Stimulated activated CD4-positive, alpha-beta T cell treated with anti-CD3 and anti-CD28 coated beads, Interleukin-4, amount 100 ng/mL, for 24 hours (primary cell): ENCODE data around the gene LASP1NB.
A peak's percentile ranks its signal among the peaks of the same experiment; 100 is the strongest.
"Not testable (repeated sequence)": the region's sequence is repeated elsewhere in the genome, so short reads cannot be mapped to it uniquely, and the experiment has no call there.

ENCODE experiments used
- DNase-seq: peaks from one replicate; pipeline ENCODE4 v3.0.0-alpha.2; 2020

Gene LASP1NB

DNA sequence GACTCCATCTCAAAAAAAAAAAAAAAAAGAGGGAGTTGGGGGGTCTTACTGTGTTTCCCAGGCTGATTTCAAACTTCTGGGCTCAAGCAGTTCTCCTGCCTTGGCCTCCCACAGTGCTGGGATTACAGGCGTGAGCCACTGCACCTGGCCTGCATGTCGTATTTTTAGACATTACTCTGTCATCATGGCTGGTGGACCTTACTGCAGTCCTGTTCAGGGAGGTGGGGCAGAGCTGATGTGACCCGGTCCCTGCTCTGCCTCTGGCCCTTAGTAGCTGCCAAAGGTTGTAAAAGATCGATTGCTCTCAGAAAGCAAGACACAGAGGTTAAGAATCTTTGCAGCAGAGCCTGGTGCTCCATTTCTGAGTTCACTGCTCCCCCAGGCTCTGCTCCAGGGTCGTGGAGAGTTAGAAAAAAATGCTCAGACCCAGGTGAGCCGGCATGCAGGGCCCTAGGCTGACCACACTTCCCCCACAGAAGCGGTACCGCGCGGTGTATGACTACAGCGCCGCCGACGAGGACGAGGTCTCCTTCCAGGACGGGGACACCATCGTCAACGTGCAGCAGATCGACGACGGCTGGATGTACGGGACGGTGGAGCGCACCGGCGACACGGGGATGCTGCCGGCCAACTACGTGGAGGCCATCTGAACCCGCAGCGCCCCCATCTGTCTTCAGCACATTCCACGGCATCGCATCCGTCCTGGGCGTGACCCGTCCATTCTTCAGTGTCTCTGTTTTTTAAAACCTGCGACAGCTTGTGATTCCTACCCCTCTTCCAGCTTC is 7.1 kb upstream of the LASP1NB start:
- no peak for DNase-seq

DNA sequence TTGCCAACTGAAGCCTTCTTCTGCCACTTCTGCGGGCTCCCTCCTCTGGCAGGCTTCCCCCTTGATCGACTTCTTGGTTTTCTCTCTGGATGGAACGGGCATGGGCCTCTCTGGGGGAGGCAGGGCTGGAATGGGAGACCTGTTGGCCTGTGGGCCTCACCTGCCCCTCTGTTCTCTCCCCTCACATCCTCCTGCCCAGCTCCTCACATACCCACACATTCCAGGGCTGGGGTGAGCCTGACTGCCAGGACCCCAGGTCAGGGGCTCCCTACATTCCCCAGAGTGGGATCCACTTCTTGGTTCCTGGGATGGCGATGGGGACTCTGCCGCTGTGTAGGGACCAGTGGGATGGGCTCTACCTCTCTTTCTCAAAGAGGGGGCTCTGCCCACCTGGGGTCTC is 6.5 kb upstream of the LASP1NB start:
- DNase-seq, result no peak

DNA sequence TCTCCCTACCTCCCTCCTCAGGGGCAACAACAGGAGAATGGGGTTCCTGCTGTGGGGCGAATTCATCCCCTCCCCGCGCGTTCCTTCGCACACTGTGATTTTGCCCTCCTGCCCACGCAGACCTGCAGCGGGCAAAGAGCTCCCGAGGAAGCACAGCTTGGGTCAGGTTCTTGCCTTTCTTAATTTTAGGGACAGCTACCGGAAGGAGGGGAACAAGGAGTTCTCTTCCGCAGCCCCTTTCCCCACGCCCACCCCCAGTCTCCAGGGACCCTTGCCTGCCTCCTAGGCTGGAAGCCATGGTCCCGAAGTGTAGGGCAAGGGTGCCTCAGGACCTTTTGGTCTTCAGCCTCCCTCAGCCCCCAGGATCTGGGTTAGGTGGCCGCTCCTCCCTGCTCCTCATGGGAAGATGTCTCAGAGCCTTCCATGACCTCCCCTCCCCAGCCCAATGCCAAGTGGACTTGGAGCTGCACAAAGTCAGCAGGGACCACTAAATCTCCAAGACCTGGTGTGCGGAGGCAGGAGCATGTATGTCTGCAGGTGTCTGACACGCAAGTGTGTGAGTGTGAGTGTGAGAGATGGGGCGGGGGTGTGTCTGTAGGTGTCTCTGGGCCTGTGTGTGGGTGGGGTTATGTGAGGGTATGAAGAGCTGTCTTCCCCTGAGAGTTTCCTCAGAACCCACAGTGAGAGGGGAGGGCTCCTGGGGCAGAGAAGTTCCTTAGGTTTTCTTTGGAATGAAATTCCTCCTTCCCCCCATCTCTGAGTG is 5.9 kb upstream of the LASP1NB start:
- no peak for DNase-seq

DNA sequence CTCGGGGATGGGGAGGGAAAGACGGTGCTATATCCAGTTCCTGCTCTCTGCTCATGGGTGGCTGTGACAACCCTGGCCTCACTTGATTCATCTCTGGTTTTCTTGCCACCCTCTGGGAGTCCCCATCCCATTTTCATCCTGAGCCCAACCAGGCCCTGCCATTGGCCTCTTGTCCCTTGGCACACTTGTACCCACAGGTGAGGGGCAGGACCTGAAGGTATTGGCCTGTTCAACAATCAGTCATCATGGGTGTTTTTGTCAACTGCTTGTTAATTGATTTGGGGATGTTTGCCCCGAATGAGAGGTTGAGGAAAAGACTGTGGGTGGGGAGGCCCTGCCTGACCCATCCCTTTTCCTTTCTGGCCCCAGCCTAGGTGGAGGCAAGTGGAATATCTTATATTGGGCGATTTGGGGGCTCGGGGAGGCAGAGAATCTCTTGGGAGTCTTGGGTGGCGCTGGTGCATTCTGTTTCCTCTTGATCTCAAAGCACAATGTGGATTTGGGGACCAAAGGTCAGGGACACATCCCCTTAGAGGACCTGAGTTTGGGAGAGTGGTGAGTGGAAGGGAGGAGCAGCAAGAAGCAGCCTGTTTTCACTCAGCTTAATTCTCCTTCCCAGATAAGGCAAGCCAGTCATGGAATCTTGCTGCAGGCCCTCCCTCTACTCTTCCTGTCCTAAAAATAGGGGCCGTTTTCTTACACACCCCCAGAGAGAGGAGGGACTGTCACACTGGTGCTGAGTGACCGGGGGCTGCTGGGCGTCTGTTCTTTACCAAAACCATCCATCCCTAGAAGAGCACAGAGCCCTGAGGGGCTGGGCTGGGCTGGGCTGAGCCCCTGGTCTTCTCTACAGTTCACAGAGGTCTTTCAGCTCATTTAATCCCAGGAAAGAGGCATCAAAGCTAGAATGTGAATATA is 4.8 kb upstream of the LASP1NB start:
- no peak for DNase-seq

DNA sequence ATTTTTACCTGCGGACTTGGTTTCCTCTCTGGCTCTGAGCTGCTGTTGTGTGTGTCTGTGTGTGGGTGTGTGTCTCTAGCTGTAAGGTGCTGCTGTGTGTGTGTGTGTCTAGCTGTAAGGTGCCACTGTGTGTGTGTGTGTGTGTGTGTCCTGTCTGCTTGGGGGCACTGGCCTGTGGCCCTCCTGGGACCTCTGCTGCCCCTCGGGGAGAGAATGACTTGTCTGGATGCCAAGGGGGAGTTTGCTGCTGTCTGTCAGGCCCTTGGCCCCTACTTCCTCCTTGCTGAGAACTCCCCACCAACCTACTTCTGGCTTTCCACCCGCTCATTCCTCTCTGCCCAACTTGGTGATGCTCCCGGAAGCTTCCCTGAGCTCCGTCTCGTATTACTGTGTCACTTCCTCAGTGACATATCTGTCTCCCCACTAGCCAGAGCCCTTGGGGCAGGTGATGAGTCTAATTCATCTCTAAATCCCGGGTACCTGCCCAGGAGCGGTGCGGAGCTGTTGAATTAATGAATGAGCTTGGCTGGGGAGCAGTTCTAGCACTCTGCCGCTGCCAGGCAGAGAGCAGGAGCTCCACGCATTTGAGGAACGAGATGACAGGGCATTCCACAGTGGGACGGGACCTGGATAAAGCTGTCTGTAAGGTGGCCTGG is 3.5 kb upstream of the LASP1NB start:
- no peak for DNase-seq

DNA sequence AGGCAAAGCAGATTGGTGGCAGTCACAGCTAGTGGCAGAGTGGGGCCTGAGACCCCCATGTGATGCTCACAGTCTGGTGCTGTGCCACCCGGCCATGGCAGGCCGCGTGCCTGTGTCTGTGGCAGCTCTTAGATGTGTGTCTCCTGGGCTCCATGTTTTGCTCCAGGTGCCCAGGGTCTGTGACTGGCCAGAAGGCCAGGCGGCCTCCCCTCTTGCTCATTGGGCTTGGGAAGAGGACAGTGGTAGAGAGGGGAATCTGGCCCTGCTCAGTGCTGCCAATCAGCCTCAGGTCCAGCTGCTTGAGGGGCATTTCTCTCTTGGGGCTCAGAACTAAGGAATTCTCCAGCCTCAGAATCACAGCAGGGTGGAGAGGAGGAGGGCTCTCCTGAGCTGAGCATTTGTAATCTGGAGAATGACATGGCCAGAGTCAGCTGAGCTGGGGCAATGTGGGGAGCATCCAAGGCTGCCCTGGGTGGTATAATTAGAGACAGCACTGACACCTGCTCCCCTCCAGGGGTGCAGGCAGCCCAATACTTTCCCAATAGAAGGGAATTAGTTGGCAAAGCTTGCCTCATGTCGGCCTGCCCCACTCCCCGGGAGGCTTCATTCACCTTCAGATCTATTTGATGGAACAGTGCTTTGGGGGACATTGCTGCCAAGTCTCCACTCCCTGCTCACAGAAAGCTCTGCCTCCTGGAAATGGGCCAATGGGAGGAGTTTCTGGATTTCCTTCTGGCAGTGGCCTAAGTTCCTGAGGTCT is 2.7 kb upstream of the LASP1NB start:
- DNase-seq, result peak; percentile 3

DNA sequence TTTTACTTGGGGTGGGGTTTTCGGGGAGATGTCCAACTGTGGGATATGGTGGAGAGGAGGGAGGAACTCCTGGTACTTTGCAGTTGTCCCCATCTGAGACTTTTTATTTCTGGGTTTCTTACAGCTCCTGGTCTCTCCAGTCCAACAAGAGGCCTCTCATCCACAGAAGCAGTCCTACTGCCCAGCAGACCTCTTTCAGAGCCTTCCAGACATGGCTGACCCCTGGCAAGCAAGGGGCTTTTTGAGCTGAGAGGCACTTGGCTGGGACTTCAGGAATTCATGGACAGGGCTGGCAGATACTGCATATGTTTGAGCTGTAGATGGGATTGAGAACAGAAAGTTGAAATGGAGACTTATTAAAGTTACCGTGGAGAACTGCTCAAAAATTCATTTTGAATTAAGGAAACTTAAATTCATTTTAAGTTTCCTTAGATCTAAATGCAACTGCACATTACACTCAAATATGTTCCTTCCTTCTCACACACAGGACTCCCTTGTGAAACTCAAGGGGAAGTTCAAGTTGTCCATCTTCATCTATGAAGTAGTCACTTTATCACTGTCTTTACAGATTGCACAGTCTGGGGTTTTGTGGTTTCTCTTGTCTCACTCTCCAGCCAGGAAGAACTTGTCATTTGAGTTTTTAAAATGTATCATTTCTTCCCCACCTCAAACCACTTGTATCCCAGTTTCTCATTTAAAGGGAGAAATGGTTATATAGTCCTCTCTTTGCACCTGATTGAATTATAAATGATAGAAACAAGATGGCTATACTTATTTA is 1.1 kb downstream of the LASP1NB start:
- no peak for DNase-seq

DNA sequence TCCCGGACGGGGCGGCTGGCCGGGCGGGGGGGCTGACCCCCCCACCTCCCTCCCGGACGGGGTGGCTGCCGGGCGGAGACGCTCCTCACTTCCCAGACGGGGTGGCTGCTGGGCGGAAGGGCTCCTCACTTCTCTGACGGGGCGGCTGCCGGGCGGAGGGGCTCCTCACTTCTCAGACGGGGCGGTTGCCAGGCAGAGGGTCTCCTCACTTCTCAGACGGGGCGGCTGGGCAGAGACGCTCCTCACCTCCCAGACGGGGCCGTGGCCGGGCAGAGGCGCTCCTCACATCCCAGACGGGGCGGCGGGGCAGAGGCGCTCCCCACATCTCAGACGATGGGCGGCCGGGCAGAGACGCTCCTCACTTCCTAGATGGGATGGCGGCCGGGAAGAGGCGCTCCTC is 5.4 kb downstream of the LASP1NB start:
- not testable (repeated sequence) for DNase-seq

DNA sequence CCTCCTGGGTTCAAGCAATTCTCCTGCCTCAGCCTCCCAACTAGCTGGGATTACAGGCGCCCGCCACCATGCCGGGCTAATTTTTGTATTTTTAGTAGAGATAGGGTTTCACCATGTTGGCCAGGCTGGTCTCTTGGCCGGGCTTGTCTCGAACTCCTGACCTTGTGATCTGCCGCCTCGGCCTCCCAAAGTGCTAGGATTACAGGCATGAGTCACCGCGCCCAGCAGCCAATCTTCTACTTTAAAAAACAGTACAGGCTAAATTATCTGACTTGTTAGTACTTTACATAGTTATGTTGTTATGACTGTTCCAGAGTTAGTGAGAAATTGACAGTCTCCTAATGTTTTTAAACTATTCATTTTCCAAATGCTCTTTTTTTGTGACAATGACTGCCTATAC is 8.5 kb downstream of the LASP1NB start:
- not testable (repeated sequence) for DNase-seq

DNA sequence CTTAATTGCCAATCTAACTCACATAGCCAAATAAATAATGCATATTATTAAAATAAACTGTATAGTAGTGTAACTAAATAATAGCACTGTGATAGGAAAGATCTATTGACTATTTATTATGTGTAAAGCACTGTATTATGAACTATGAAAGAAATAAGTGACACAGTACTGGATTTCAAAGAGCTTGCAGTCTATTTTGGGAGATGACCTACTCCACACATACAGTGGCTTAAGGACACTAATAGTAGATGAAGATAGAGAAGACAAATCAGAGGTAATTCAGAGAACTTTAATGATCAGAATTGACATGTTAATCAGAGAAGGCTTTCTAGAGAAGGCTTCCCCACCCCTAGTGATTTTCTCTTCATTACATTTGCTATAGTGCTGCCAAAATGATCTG is 14.6 kb downstream of the LASP1NB start:
- DNase-seq, result no peak

DNA sequence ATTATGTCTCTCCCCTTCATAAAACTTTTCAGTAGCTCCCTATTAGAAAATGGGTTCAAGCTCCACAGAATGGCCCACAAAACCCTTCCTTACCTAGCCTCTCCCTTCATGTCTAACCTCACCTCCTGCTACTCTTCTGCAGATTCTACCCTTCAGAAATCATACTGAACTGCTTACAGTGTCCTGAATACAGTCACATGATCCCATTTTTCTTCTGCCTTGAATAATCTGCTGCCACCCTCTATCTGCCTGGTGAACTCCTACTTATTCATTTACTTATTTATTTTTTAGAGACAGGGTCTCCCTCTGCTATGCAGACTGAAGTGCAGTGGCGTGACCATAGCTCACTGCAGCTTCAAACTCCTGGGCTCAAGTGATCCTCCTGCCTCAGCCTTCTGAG is 15.0 kb downstream of the LASP1NB start:
- no peak for DNase-seq

DNA sequence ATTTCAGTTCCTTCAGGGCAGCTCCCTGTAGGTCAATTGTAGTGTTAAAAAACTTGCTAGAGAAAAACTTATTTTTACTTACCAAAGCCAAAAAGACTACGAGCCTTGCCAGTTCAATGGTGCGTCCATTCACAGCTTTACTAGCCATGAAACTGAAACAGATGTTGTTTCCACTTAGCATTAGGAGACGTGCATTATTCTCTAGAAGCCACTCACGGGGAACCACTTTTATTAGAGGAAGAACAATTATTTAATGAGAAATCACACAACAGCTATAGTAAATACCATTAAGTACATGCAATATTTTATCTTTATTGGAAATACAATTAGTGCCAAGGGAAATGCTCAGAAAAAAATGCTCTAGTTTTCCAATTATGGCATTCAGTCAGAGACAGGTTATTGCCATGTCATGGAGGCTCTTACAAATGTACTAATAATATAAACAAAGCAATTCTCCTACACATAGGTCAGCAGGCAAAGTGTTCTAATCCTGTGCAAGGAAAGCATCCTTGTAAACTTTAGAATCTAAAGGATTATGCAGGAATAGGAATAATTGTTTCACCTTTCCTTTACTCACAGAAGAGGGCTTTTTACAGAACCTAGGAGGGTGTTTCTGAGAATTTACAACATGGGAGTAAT is 17.4 kb downstream of the LASP1NB start:
- DNase-seq, result no peak

DNA sequence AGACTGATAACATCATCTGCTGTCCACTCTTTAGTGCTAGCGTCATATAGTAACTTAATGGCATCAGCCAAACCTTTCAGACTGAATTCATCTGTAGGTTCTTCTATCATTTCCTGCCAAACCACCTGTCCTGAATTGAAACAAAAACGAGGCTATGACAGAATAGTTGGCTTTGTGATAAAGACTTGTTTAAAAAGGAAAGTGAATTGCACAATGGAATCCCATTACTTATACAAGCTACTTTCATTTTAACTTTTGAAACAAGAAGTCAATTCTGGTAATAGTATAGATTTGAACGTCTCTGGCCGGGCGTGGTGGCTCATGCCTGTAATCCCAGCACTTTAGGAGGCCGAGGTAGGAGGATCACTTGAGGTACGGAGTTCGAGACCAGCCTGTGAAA is 18.2 kb downstream of the LASP1NB start:
- no peak for DNase-seq

DNA sequence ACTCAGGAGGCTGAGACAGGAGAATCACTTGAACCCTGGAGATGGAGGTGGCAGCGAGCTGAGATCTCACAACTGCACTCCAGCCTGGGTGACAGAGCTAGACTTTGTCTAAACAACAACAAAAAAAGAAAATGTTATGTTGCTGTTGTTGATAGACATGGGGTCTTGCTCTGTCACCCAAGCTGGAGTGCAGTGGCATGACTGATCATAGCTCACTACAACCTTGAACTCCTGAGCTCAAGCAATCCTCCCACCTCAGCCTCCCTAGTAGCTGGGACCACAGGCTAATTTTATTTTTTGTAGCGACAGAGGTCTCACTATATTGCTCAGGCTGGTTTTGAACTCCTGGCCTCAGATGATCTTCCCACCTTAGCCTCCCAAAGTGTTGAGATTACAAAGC is 21.8 kb downstream of the LASP1NB start:
- no peak for DNase-seq

DNA sequence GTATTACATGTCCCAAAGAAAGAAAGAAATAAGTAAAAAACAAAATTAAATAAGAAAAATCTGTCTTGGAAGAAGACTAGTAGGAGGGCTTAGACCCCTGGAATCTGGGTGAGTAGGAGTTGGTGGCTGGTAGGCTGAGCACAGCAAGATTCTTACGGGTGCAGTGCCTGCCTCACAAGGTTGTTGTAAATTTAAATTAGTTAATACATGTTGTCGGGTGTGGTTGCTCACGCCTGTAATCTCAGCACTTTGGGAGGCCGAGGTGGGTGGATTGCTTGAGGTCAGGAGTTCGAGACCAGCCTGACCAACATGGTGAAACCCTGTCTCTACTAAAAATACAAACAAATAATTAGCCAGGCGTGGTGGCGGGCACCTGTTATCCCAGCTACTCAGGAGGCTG is 28.4 kb downstream of the LASP1NB start:
- not testable (repeated sequence) for DNase-seq

DNA sequence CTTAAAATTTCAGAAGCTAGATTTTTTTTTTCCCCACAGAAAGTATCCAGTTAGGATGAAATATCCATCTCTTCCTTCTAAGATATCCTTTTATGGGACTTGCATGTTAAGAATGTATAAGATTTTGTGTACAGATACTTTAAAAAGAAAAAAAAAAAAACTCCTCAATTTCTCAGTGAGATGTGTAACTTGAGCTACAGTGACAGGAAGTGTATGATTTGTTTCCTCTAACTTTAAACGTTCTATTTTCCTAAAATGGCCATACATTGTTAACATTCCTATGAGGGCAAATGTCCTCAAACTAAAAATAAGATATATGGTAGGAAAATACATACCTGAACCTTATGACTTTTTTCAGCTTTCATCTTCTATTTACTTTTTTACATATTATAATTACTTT is 32.9 kb downstream of the LASP1NB start:
- DNase-seq, result no peak

DNA sequence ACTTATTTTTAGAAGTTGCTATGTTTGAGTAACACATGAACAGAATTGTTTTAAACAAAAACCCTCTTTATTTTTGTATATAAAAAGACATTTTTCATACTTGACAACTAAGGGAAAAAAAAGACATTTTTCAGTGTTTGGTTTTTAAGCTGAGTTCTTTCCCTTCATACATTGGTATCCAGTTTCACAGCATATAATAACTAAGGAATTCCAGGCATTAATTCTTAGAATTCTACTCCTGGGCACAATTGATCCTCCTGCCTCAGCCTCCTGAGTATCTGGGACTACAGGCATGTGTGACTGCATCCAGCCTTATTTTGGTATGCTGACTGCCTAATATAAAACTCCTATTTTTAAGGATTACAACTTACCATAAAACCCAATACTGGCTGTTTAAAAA is 33.3 kb downstream of the LASP1NB start:
- no peak for DNase-seq

DNA sequence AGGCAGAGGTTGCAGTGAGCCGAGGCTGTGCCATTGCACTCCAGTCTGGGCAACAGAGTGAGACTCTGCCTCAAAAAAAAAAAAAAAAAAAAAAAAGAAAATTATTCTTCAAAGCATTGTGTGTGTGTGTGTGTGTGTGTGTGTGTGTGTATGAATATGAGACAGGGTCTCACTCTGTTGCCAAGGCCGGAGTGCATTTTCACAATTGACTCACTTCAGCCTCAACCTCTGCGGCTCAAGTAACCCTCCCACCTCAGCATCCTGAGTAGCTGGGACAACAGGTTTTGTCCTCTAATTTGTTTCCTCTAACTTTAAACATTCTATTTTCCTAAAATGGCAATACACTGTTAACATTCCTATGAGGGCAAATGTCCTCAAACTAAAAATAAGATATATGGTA is 34.1 kb downstream of the LASP1NB start:
- no peak for DNase-seq

DNA sequence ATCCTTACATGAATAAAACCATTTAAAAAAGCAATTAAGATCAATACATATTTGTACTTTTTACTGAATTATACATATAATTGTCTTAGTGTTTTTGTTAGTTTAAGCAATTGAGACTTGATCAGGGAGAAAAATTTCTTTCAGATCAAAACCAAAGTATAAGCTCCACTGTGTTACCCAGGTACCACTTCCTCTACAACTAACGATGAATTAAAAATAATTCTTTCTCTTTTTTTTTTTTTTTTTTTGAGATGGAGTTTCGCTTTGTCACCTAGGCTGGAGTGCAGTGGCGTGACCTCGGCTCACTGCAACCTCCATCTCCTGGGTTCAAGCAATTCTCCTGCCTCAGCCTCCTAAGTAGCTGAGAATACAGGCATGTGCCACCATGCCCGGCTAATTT is 35.0 kb downstream of the LASP1NB start:
- DNase-seq, result no peak

DNA sequence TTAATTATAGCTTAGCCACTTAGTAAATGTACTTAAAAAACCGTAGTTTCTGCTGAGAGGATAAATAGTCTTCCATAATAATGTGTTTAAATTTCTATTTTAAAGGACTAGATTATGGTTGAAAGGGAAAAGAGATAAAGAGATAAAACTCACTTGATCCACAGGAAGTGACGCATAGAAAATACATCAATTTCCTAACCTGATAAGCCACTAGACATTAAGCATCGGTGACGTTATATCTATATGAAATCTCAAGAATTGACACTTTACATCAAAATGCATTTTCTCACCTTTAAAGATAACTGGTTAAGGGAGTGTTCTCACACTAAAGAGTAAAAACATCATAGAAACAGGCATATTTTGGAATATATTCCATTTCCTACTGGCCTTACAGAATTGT is 36.0 kb downstream of the LASP1NB start:
- DNase-seq, result no peak

DNA sequence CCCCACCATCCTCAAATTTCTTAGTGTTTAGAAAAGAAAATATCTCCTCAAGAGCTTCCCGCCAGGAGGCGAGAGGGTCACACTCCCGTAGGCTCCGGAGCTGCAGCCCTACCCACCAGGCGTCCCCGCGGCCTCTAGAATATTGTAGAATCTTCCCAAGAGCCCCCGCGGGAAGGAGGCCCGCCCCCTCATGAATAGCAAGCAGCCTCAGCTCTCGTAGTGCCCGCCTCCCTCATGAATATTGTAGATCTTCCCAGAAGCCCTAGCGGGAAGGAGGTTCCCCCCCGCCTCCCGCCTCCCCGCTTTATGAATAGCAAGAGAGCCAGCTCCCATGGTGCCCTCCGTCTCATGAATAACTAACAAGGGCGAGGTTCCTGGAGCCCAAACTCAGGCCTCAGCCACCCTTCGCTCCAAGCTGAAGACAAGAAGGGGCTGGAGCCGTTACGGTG is 41.9 kb downstream of the LASP1NB start, which contains the start of gene FBXO47:
TSS of gene FBXO47 (minus strand) at position 114 of the 449 bp plus-strand sequence. CDS start 4,378 bp downstream, outside the sequence.
- peak; percentile 87 for DNase-seq
